NCI-H226 (cell line): Measurements from ENCODE around the gene SMIM28.
A peak's percentile ranks its signal among the peaks of the same experiment; 100 is the strongest.

ENCODE experiments used
- DNase-seq: peaks from one replicate; pipeline ENCODE4 v3.0.0-alpha.2; 2015

SMIM28 gene

DNA sequence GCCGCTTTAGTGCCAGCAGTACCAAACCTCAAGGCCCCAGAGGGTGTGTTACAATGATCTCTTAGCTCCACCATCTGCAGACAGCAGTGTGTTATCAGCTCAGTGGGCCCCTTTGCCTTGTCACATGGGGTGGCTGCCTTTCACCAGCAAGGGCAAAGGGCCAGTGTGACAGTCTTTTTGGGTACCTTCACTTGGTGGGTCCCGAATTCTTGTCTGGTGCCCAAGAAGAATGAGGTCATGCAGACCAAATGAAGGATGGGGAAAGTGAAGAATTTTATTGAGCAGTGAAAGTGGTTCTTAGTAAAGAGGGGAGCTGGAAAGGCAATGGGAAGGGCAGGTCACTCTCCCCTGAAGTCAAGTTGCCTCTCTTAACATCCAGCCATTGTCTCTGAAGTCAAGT lies 2.9 kb upstream of the SMIM28 start:
- no peak for DNase-seq

DNA sequence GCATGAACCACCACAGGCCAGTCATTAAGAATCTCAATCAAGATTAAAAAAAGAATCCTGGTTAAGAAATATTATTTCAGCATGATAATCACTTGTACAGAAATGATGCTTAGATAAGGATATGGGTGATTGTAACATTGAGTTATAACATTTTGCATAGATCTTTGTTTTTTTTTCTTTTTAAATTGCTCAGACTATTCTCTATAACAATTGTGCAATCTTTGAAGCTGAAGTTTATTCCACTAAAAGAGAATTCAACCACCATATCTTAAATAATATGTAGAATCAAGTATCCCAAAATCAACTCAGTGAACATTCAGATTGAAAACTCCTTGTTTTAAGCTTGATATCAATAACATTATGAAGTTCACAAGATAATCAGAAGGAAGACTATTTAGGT lies 663 bp upstream of the SMIM28 start:
- DNase-seq = no peak

DNA sequence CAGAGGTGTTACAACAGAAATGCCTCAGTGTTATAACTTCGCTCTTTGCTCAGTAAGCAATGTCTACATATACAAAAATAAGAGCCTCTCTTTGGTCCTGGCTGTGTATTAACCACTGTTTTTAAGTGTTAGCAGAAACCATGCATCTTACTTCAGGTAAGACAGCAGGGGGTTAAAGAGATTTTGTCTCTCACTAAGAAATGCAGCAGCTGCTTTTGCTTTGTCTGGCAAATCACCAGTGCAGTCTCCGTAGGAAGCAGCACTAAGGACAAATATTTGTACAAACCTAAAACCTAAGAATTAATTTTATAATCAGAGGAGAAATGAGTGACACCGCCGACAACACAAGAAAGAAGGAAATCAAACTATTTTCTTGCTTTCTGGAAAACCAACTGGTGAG lies 758 bp downstream of the SMIM28 start:
- no peak for DNase-seq

GRCh38 chr6:138382498-138383265 lies 5.0 kb downstream of the SMIM28 start:
- peak; percentile 36 for DNase-seq

DNA sequence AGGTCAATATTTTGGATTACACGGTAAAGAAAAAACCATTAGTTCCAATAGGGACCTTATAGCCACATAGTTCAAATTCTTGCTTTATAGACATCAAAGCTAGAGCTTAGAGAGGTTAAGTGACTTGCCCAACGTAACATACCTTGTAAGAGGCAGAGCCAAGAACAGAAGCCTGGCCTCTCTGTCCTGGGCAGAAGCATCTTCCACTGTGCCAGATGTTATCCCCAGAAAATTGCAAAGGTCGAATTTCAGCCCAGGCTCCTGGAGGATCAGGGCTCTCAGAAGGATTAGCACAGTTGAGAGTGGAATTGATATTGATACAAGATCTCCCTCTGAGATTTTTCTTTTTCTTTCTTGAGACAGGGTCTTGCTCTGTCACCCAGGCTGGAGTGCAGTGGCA lies 6.1 kb downstream of the SMIM28 start:
- no peak for DNase-seq

DNA sequence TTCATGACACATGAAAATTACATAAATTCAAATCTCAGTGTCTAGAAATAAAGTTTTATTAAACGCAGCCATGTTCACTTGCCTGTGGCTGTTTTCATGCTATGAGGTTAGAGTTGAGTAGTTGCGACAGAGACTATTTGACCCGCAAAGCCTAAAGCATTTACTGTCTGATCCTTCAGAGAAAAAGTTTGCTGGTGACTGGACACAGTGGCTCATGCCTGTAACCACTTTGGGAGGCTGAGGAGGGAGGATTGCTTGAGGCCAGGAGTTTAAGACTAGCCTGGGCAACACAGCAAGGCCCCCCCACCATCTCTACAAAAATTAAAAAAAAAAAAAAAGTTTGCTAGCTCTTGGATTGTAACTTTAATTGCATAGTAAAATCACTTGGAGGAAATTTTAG lies 9.2 kb downstream of the SMIM28 start:
- DNase-seq = no peak

- no peak for DNase-seq
Measured at GRCh38 chr6:138387577-138388368, 10.1 kb downstream of the SMIM28 start.

GRCh38 chr6:138389551-138389950 lies 11.8 kb downstream of the SMIM28 start:
- DNase-seq = no peak

DNA sequence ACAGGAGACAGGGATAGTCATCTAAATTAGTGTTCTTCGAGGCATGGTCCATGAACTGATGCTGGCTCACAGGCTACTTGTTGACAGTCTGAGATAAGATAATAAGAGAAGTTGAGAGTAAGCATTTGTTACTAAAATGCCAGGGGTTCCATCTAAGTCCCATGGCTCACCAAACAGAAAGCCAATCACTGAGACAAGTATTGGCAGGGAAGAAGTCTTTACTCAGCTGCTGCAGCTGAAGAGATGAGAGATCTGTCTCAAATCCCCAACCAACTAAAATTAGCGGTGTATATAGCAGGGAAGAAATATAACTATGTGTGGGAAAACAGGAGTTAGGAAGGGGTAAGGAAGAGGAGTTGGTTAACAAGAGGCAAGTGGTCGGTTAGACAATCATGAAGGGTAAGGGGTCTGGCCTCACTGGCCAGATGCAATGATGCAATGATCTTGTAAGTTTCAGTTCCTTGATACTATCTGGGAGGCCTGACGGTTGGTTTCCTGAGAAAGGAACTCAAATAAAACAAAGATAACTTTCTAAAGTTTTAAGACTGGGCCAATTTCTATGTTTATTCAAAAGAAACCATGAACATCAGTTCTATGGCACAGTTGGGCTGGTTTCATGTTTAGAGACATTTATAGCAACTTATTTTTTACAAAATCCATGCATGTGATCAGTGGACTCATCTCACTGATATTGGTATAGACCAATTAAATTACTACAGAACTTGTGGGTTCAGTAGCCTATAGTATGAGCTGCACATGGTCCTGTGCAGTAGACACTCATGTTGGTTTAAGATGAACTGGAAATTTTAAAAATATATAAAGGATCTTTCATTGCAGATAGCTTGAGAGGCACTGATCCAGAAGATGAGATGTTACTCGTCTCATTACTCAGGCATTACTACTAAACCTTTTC lies 16.4 kb downstream of the SMIM28 start:
- DNase-seq = no peak

GRCh38 chr6:138396709-138397108 lies 19.0 kb downstream of the SMIM28 start:
- DNase-seq = no peak

- DNase-seq = no peak
Measured at GRCh38 chr6:138397128-138398122, 19.7 kb downstream of the SMIM28 start.

- DNase-seq = no peak
Measured at GRCh38 chr6:138400326-138400725, 22.6 kb downstream of the SMIM28 start.

DNA sequence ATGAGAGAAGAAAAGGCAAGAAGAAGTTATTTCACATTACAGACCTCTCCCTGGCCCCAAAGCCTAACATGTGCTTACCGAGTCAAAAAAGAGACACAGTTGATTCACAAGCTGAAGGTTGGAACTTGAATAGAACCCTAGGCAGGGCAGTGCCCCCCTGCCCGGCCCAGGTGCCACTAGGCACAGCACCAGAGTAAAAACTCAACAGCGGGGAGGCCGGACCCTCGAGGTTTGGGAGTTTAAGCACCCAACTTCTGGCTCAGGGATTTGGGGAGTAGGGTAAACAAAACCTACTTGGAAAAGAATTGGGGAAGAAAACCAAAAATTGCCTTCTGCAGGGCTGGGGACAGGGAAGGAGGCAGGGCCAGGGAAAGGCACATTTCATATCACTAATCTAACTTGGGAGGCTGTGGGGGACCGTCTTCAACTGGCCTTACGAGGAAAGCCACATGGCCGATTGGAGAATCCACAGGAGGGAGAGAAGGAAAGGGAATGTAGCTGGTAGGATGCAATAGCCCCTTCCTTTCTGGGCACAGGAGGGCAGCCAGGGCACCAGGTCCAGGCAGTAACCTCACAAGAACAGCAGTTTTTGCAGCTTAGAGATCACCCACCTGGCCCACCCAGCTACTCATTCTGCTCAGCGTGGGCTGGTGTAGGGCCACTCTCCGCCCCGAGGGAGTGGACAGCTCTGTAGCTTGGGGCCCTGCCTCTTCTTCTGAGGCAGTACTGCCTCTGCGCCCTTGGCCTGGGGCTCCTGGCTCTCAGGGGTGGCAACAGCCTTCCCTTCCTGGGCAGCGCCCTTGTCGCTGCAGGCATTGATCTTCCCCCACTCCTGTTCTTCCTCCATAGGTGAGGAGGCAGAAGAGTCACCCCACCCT lies 24.5 kb downstream of the SMIM28 start:
- DNase-seq = no peak

- no peak for DNase-seq
Measured at GRCh38 chr6:138402838-138403187, 25.1 kb downstream of the SMIM28 start.

DNA sequence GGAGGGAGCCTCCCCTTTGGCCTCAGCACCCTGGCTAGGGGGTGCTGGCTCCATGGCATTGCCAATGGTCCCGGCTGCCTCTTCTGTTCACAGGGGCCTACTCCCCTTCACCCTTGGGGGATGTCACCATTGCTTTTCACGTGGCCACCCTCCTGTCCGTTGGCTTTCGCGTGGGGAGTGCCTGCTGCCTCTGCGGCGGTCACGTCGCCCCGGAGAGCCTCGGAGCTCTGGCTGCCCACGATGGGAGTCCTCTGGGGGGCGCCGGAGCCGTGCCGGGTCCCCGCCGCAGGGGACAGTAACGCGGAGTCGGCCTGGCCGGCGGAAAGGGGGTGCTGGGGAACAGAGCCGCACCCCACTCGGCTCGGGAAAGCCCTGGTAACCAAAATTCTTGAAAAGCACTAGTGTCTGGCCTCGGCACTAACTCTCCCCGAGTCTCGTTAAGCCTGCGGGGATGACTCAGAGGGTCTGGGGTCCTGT lies 25.7 kb downstream of the SMIM28 start:
- DNase-seq = no peak

DNA sequence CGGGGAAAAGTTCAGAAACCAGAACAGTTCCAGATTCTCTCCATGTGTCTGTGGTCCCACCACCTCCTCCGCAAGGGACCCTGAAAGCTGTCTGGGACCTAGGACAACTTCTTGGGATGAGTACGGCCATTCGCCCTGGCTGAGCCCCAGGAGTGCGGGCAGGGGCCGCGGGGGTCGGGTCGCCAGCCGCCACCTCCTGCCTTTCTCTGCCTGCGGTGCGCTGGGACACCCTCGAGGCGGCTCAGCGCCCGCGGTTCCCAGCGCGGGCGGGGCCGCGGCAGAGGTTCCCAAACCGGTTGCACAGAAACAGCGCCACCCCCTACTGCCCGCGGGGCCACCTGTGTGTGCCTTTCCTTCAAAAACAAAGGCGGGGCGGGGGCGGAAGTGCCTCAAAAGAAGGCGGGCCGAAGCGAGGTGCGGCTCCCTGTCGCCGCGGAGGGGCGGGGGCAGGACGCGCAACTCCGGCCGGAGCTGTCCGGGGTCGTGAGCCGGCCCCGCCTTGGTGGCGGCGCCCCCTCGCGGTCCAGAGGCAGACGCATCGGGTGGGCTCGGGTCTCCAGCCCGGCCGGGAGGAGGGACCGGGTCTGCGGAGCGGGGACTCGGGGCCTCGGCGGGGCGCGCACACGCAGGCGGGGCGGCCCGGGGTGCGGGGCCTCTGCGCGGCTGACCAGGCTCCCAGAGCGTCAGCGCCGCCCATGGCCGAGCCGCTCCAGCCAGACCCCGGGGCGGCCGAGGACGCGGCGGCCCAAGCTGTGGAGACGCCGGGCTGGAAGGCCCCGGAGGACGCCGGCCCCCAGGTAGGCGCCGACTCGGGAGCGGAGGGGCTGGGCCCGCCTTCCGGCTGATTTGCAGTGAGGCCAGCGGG lies 26.3 kb downstream of the SMIM28 start, which contains the start of gene HEBP2:
Gene HEBP2, plus strand, starts transcription at position 423 of the 865 bp plus-strand sequence. Its CDS starts 273 bp downstream, at position 696.
- DNase-seq = peak; percentile 61

DNA sequence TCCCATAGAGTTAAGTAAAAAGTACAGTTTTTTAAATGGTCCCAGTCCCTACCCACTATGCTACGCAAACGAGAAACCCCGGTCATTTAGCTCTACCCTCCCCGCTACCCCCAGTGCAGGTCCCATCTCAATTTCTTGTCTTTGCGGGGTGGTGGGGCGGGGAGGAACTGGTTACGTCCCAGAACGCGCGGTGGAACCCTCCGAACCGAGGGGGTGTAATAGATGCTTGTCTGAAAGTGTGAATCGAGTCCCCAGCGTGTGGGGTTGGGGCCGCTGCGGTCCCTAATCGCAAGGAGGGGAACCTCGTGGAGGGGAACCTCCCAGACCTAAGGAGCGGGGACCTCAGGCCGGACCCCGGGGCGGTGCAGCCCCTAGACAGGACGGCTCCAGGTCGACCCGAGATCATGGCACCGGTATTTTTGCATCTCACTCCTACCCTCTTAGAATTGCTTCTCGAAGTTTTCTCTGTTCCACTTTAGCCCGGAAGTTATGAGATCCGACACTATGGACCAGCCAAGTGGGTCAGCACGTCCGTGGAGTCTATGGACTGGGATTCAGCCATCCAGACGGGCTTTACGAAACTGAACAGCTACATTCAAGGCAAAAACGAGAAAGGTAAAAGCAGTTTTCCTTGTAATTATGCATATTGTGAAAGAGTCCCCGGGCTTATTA lies 27.1 kb downstream of the SMIM28 start:
- DNase-seq = no peak

GRCh38 chr6:138405816-138406413 lies 28.2 kb downstream of the SMIM28 start:
- no peak for DNase-seq

DNA sequence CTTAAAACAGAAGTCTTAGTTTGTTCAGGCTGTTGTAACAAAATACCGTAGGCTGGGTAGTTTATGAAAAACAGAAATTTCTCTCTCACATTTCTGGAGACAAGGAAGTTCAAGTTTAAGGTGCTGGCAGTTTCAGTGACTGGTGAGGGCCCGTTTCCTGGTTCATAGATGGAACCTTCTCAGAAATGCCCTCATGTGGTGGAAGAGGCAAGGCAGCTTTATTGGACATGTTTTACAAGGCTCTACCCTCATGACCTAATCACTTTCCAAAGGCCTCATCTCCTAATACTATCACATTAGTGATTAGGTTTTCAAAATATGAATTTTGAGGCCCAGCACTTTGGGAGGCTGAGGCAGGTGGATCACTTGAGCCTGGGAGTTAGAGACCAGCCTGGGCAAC lies 28.7 kb downstream of the SMIM28 start:
- no peak for DNase-seq
